ENCODE data around the gene YBX1. TPM values are rescaled to one million over a fixed set of nuclear protein-coding genes. Genes with fewer than 3 reads are reported as not detected.
A peak's percentile ranks its signal among the peaks of the same experiment; 100 is the strongest.

Gene YBX1
- total and polyA plus RNA-seq, 7 donors: 878 to 1,545 (median 1,131) TPM

GRCh38 chr1:42684139-42684538, 1.9 kb downstream of the YBX1 start:
- WGBS, 3 donors: 34 to 53% (median 34%) methylated on average over 5 of the region's 5 CpGs
- no peaks in the 10 kb centered on the region for H3K27me3 ChIP-seq (ENCODE audit: insufficient read depth in 3 of 3, low read length in 2 of 3)
- intact Hi-C loops (cut with DNase I): no loop called here
- DNase-seq (no peak), ATAC-seq (no peak)
- no peaks in the 10 kb centered on the region for H3K9me3 ChIP-seq
- TF ChIP-seq, protein P1, sequence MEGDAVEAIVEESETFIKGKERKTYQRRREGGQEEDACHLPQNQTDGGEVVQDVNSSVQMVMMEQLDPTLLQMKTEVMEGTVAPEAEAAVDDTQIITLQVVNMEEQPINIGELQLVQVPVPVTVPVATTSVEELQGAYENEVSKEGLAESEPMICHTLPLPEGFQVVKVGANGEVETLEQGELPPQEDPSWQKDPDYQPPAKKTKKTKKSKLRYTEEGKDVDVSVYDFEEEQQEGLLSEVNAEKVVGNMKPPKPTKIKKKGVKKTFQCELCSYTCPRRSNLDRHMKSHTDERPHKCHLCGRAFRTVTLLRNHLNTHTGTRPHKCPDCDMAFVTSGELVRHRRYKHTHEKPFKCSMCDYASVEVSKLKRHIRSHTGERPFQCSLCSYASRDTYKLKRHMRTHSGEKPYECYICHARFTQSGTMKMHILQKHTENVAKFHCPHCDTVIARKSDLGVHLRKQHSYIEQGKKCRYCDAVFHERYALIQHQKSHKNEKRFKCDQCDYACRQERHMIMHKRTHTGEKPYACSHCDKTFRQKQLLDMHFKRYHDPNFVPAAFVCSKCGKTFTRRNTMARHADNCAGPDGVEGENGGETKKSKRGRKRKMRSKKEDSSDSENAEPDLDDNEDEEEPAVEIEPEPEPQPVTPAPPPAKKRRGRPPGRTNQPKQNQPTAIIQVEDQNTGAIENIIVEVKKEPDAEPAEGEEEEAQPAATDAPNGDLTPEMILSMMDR (IDR thresholded peaks at IDR 0.05): no peak
- H3K4me3 ChIP-seq: peak overlapping the region; percentile 81
- peaks cover 76% of the 10 kb centered on the region for H3K4me1 ChIP-seq
- peak overlapping the region; percentile 92 for H3K27ac ChIP-seq
- peaks cover 2 to 8% of the 10 kb centered on the region in 2 donors for H3K36me3 ChIP-seq (ENCODE audit: insufficient read depth in 1 of 2, low read depth in 1 of 2)

DNA sequence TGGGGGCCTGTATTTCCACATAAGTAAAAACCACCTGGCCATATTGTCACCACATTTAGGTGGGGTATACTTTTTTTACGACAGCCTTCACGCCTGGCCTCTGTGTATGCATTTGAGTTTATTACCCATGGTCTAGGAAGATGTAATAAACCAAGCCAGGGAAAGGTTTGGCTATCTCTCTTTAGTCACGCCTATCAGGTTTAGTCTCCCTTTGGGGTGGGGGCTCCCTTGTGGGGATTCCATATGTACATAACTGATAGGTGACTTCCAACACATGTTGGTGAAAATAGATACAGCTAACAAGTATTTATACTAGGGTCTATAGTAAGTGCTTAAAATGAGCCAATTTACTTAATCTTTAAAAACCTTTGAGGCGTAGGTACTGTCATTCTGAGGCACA, 4.2 kb downstream of the YBX1 start:
- no peaks in the 10 kb centered on the region for H3K9me3 ChIP-seq
- no peaks in the 10 kb centered on the region for H3K27me3 ChIP-seq (ENCODE audit: insufficient read depth in 3 of 3, low read length in 2 of 3)
- intact Hi-C loops (cut with DNase I): no loop called here
- H3K36me3 ChIP-seq (ENCODE audit: insufficient read depth in 1 of 2, low read depth in 1 of 2): peaks cover 2 to 8% of the 10 kb centered on the region in 2 donors
- H3K4me3 ChIP-seq: peak overlapping the region; percentile 81
- no peak overlapping the region for H3K27ac ChIP-seq
- peaks cover 82% of the 10 kb centered on the region for H3K4me1 ChIP-seq
- TF ChIP-seq, protein P1 (IDR thresholded peaks at IDR 0.05): no peak
- ATAC-seq: no peak
- WGBS, 3 donors: 72 to 78% (median 77%) methylated on average over 4 of the region's 4 CpGs
- no peak for DNase-seq

DNA sequence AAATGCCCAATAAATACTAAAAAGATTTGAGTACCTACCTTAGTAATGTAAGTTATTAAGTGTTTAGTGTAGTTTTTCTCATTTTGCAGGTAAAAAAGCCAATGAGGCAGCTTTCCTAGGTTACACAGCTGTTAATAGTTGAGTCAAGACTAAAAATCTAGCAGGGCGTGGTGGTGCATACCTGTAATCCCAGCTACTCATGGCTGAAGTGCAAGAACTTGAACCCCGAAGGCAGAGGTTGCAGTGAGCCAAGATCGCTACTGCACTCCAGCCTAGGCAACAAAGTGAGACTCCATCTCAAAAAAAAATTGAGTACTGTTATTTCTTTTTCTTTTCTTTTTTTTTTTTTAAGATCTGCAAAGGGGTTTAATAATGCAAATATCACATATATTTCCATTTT, 7.7 kb downstream of the YBX1 start:
- H3K27ac ChIP-seq: no peak overlapping the region
- H3K9me3 ChIP-seq: no peaks in the 10 kb centered on the region
- no peak overlapping the region for H3K4me3 ChIP-seq
- no peaks in the 10 kb centered on the region for H3K27me3 ChIP-seq (ENCODE audit: insufficient read depth in 3 of 3, low read length in 2 of 3)
- TF ChIP-seq, protein P1 (IDR thresholded peaks at IDR 0.05): no peak
- H3K36me3 ChIP-seq (ENCODE audit: insufficient read depth in 1 of 2, low read depth in 1 of 2): peaks cover 2 to 11% of the 10 kb centered on the region in 2 donors
- WGBS, 3 donors: 52 to 85% (median 53%) methylated on average over 3 of the region's 3 CpGs
- ATAC-seq (no peak), DNase-seq (no peak)
- peaks cover 89% of the 10 kb centered on the region for H3K4me1 ChIP-seq
- intact Hi-C loops (cut with DNase I): no loop called here

DNA sequence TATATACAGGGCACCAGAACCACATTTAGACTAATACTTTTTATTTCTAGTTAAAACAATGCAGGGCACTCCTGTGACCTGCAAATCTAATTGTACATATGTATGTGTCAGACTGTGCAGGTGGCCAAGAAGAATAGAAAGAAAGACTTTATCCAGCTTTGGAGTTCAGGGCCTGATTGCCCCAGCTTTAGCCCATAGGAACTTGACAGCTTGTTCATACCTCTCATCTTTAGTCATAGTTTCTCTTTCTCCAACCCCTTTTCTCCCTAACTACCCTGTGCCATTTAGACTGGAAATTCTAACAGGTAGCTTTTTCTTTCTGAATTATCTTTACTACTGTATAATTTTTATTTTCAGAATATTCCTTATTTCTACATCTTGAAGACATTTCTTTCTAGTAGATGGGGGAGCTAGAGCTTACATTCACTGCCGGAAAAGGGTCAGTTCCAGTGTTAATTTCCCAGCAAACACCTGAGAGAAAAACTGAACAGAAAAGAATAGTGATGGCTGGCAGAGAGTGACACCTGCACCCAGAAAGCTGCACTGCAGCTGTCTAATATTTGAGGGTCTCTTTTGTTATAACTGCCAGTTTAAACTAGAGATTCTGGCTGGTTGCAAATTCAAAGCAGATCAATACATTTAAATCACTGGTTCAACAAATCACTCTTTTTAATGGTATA, 8.4 kb downstream of the YBX1 start:
- intact Hi-C loops (cut with DNase I): no loop called here
- no peak overlapping the region for H3K4me3 ChIP-seq
- no peak for DNase-seq
- H3K27ac ChIP-seq: no peak overlapping the region
- TF ChIP-seq, protein P1 (IDR thresholded peaks at IDR 0.05): no peak
- no peaks in the 10 kb centered on the region for H3K27me3 ChIP-seq (ENCODE audit: insufficient read depth in 3 of 3, low read length in 2 of 3)
- WGBS, 3 donors: 78 to 92% (median 89%) methylated on average over 1 of the region's 1 CpG
- no peak for ATAC-seq
- peaks cover 82% of the 10 kb centered on the region for H3K4me1 ChIP-seq
- H3K36me3 ChIP-seq (ENCODE audit: insufficient read depth in 1 of 2, low read depth in 1 of 2): peaks cover 3 to 18% of the 10 kb centered on the region in 2 donors
- no peaks in the 10 kb centered on the region for H3K9me3 ChIP-seq

DNA sequence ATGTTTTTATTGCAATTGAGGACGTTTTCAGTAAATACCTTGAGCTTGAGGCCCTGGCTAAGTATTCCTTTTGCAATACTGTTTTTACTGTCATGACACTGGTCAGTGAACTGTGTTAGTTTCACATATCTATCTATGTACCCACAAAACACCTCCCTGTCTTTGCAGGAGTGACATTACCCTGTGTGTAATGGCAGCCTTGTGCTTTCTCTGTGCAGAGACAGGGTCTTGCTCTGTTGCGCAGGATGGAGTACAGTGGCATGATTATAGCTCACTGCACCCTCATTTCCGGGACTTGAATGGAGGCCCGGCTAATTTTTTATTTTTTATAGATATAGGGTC, 8.9 kb downstream of the YBX1 start:
- H3K4me1 ChIP-seq: peaks cover 77% of the 10 kb centered on the region
- H3K36me3 ChIP-seq (ENCODE audit: insufficient read depth in 1 of 2, low read depth in 1 of 2): peaks cover 6 to 24% of the 10 kb centered on the region in 2 donors
- intact Hi-C loops (cut with DNase I): no loop called here
- H3K27ac ChIP-seq: no peak overlapping the region
- WGBS, 3 donors: 72 to 84% (median 78%) methylated on average over 4 of the region's 4 CpGs
- H3K4me3 ChIP-seq: no peak overlapping the region
- DNase-seq: no peak
- H3K27me3 ChIP-seq (ENCODE audit: insufficient read depth in 3 of 3, low read length in 2 of 3): no peaks in the 10 kb centered on the region
- TF ChIP-seq, protein P1 (IDR thresholded peaks at IDR 0.05): no peak
- no peak for ATAC-seq
- H3K9me3 ChIP-seq: no peaks in the 10 kb centered on the region

All from psoas muscle (tissue), 8 donors.